Measurements from ENCODE around the gene GALNT2.

Gene GALNT2

GRCh38 chr1:230281556-230281955 lies 214.5 kb downstream of the GALNT2 start:
- Histone ChIP-seq H3K27ac (ENCODE audit: low read depth, low read length) (no peak overlapping the region), H3F3A (ENCODE audit: insufficient read depth) (no peaks in the 10 kb centered on the region), H3K4me3 (ENCODE audit: insufficient read depth, low read length, poor library complexity, severe bottlenecking) (no peak overlapping the region), H3K4me2 (ENCODE audit: low read depth, low read length, poor library complexity, severe bottlenecking) (no peak overlapping the region), H2AFZ (ENCODE audit: low read depth, low read length, severe bottlenecking) (no peak overlapping the region), H4K20me1 (ENCODE audit: low read depth, low read length) (no peaks in the 10 kb centered on the region), H3K36me3 (ENCODE audit: low read length) (no peaks in the 10 kb centered on the region), H3K9me3 (ENCODE audit: insufficient read depth, low read length) (no peaks in the 10 kb centered on the region), H3K9me2 (replicated peaks; ENCODE audit: insufficient read depth, low read length) (no peaks in the 10 kb centered on the region), H3K9ac (ENCODE audit: low read length) (no peak overlapping the region), H3K27me3 (ENCODE audit: low read length) (no peaks in the 10 kb centered on the region), H3K79me2 (ENCODE audit: insufficient read depth, low read length) (no peaks in the 10 kb centered on the region)
- TF ChIP-seq, protein P1, sequence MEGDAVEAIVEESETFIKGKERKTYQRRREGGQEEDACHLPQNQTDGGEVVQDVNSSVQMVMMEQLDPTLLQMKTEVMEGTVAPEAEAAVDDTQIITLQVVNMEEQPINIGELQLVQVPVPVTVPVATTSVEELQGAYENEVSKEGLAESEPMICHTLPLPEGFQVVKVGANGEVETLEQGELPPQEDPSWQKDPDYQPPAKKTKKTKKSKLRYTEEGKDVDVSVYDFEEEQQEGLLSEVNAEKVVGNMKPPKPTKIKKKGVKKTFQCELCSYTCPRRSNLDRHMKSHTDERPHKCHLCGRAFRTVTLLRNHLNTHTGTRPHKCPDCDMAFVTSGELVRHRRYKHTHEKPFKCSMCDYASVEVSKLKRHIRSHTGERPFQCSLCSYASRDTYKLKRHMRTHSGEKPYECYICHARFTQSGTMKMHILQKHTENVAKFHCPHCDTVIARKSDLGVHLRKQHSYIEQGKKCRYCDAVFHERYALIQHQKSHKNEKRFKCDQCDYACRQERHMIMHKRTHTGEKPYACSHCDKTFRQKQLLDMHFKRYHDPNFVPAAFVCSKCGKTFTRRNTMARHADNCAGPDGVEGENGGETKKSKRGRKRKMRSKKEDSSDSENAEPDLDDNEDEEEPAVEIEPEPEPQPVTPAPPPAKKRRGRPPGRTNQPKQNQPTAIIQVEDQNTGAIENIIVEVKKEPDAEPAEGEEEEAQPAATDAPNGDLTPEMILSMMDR (IDR thresholded peaks at IDR 0.05; ENCODE audit: insufficient read depth, low read length, poor library complexity, severe bottlenecking): no peak
- TF ChIP-seq EZH2phosphoT487 (conservative IDR thresholded peaks at IDR 0.05; ENCODE audit: low read length): no peak

- no peak overlapping the region for H3K9ac ChIP-seq (ENCODE audit: low read length)
- peak overlapping the region; percentile 45 for H3K27ac ChIP-seq (ENCODE audit: low read depth, low read length)
- no peaks in the 10 kb centered on the region for H3F3A ChIP-seq (ENCODE audit: insufficient read depth)
- H3K79me2 ChIP-seq (ENCODE audit: insufficient read depth, low read length): no peaks in the 10 kb centered on the region
- H2AFZ ChIP-seq (ENCODE audit: low read depth, low read length, severe bottlenecking): no peak overlapping the region
- H3K9me3 ChIP-seq (ENCODE audit: insufficient read depth, low read length): no peaks in the 10 kb centered on the region
- no peaks in the 10 kb centered on the region for H3K9me2 ChIP-seq (replicated peaks; ENCODE audit: insufficient read depth, low read length)
- H3K36me3 ChIP-seq (ENCODE audit: low read length): no peaks in the 10 kb centered on the region
- no peaks in the 10 kb centered on the region for H3K27me3 ChIP-seq (ENCODE audit: low read length)
- peak overlapping the region; percentile 22 for H3K4me2 ChIP-seq (ENCODE audit: low read depth, low read length, poor library complexity, severe bottlenecking)
- H3K4me3 ChIP-seq (ENCODE audit: insufficient read depth, low read length, poor library complexity, severe bottlenecking): no peak overlapping the region
- TF ChIP-seq EZH2phosphoT487 (conservative IDR thresholded peaks at IDR 0.05; ENCODE audit: low read length): no peak
- TF ChIP-seq, protein P1 (IDR thresholded peaks at IDR 0.05; ENCODE audit: insufficient read depth, low read length, poor library complexity, severe bottlenecking): no peak
- H4K20me1 ChIP-seq (ENCODE audit: low read depth, low read length): no peaks in the 10 kb centered on the region
These were observed 215.1 kb downstream of the GALNT2 start for GRCh38 chr1:230282157-230282556.

DNA sequence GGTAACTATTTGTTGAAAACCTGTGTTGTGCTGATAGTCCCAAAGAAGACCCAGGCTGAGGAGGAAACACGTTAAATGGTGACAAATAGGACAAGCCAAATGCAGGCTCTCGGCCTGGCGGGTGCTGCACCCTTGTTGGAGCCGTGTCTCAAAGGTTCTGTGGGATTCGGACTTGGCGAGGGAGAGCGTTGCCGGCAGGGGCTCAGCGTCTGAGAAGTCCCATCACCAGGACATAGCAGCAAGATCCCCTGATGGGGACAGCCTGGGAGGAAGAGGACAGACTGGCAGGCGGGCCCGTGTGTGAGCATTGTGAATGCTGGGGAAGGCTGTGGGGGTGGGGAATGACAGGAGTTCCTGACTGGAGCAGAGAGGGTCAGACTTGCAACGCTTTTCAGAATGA lies 216.6 kb downstream of the GALNT2 start:
- Histone ChIP-seq H3K27ac (ENCODE audit: low read depth, low read length) (no peak overlapping the region), H3K36me3 (ENCODE audit: low read length) (no peaks in the 10 kb centered on the region), H3K27me3 (ENCODE audit: low read length) (no peaks in the 10 kb centered on the region), H3K4me3 (ENCODE audit: insufficient read depth, low read length, poor library complexity, severe bottlenecking) (no peak overlapping the region), H3K79me2 (ENCODE audit: insufficient read depth, low read length) (no peaks in the 10 kb centered on the region), H3F3A (ENCODE audit: insufficient read depth) (no peaks in the 10 kb centered on the region), H4K20me1 (ENCODE audit: low read depth, low read length) (no peaks in the 10 kb centered on the region), H3K4me2 (ENCODE audit: low read depth, low read length, poor library complexity, severe bottlenecking) (no peak overlapping the region), H3K9me2 (replicated peaks; ENCODE audit: insufficient read depth, low read length) (no peaks in the 10 kb centered on the region), H3K9me3 (ENCODE audit: insufficient read depth, low read length) (no peaks in the 10 kb centered on the region), H3K9ac (ENCODE audit: low read length) (no peak overlapping the region), H2AFZ (ENCODE audit: low read depth, low read length, severe bottlenecking) (no peak overlapping the region)
- TF ChIP-seq EZH2phosphoT487 (conservative IDR thresholded peaks at IDR 0.05; ENCODE audit: low read length): no peak
- TF ChIP-seq, protein P1 (IDR thresholded peaks at IDR 0.05; ENCODE audit: insufficient read depth, low read length, poor library complexity, severe bottlenecking): no peak
